ENCODE measurements around the gene RPL15.

RPL15 gene

GRCh38 chr3:23940775-23941174, 23.8 kb downstream of the RPL15 start:
- Histone ChIP-seq H3K9me3 (ENCODE audit: insufficient read depth, low read length) (no peaks in the 10 kb centered on the region), H4K20me1 (ENCODE audit: low read depth, low read length) (no peaks in the 10 kb centered on the region), H3K79me2 (ENCODE audit: insufficient read depth, low read length) (no peaks in the 10 kb centered on the region), H2AFZ (ENCODE audit: low read depth, low read length, severe bottlenecking) (no peak overlapping the region), H3K9ac (ENCODE audit: low read length) (no peak overlapping the region), H3K27me3 (ENCODE audit: low read length) (no peaks in the 10 kb centered on the region), H3K4me3 (ENCODE audit: insufficient read depth, low read length, poor library complexity, severe bottlenecking) (no peak overlapping the region), H3K36me3 (ENCODE audit: low read length) (no peaks in the 10 kb centered on the region), H3K27ac (ENCODE audit: low read depth, low read length) (no peak overlapping the region), H3K4me2 (ENCODE audit: low read depth, low read length, poor library complexity, severe bottlenecking) (no peak overlapping the region), H3F3A (ENCODE audit: insufficient read depth) (peaks cover 9% of the 10 kb centered on the region), H3K9me2 (replicated peaks; ENCODE audit: insufficient read depth, low read length) (no peaks in the 10 kb centered on the region)
- TF ChIP-seq EZH2phosphoT487 (conservative IDR thresholded peaks at IDR 0.05; ENCODE audit: low read length), result no peak
- TF ChIP-seq, protein P1, sequence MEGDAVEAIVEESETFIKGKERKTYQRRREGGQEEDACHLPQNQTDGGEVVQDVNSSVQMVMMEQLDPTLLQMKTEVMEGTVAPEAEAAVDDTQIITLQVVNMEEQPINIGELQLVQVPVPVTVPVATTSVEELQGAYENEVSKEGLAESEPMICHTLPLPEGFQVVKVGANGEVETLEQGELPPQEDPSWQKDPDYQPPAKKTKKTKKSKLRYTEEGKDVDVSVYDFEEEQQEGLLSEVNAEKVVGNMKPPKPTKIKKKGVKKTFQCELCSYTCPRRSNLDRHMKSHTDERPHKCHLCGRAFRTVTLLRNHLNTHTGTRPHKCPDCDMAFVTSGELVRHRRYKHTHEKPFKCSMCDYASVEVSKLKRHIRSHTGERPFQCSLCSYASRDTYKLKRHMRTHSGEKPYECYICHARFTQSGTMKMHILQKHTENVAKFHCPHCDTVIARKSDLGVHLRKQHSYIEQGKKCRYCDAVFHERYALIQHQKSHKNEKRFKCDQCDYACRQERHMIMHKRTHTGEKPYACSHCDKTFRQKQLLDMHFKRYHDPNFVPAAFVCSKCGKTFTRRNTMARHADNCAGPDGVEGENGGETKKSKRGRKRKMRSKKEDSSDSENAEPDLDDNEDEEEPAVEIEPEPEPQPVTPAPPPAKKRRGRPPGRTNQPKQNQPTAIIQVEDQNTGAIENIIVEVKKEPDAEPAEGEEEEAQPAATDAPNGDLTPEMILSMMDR (IDR thresholded peaks at IDR 0.05; ENCODE audit: insufficient read depth, low read length, poor library complexity, severe bottlenecking), result no peak

GRCh38 chr3:23941440-23941839, 24.5 kb downstream of the RPL15 start:
- TF ChIP-seq, protein P1 (IDR thresholded peaks at IDR 0.05; ENCODE audit: insufficient read depth, low read length, poor library complexity, severe bottlenecking), result no peak
- TF ChIP-seq EZH2phosphoT487 (conservative IDR thresholded peaks at IDR 0.05; ENCODE audit: low read length), result no peak

GRCh38 chr3:23942546-23942945, 25.6 kb downstream of the RPL15 start:
- Histone ChIP-seq H3K9me2 (replicated peaks; ENCODE audit: insufficient read depth, low read length) (no peaks in the 10 kb centered on the region), H3K9ac (ENCODE audit: low read length) (no peak overlapping the region), H2AFZ (ENCODE audit: low read depth, low read length, severe bottlenecking) (no peak overlapping the region), H4K20me1 (ENCODE audit: low read depth, low read length) (no peaks in the 10 kb centered on the region), H3K36me3 (ENCODE audit: low read length) (no peaks in the 10 kb centered on the region), H3F3A (ENCODE audit: insufficient read depth) (peaks cover 16% of the 10 kb centered on the region), H3K4me2 (ENCODE audit: low read depth, low read length, poor library complexity, severe bottlenecking) (no peak overlapping the region), H3K27ac (ENCODE audit: low read depth, low read length) (no peak overlapping the region), H3K9me3 (ENCODE audit: insufficient read depth, low read length) (no peaks in the 10 kb centered on the region), H3K79me2 (ENCODE audit: insufficient read depth, low read length) (no peaks in the 10 kb centered on the region), H3K27me3 (ENCODE audit: low read length) (no peaks in the 10 kb centered on the region), H3K4me3 (ENCODE audit: insufficient read depth, low read length, poor library complexity, severe bottlenecking) (no peak overlapping the region)
- TF ChIP-seq, protein P1 (IDR thresholded peaks at IDR 0.05; ENCODE audit: insufficient read depth, low read length, poor library complexity, severe bottlenecking), result no peak
- TF ChIP-seq EZH2phosphoT487 (conservative IDR thresholded peaks at IDR 0.05; ENCODE audit: low read length), result no peak

More at GRCh38 chr3:23941440-23941839, 24.5 kb downstream of the RPL15 start:
- Histone ChIP-seq H3K9me3 (ENCODE audit: insufficient read depth, low read length) (no peaks in the 10 kb centered on the region), H3K4me3 (ENCODE audit: insufficient read depth, low read length, poor library complexity, severe bottlenecking) (no peak overlapping the region), H3K79me2 (ENCODE audit: insufficient read depth, low read length) (no peaks in the 10 kb centered on the region), H3K36me3 (ENCODE audit: low read length) (no peaks in the 10 kb centered on the region), H3K9me2 (replicated peaks; ENCODE audit: insufficient read depth, low read length) (no peaks in the 10 kb centered on the region), H4K20me1 (ENCODE audit: low read depth, low read length) (no peaks in the 10 kb centered on the region), H3K4me2 (ENCODE audit: low read depth, low read length, poor library complexity, severe bottlenecking) (no peak overlapping the region), H3F3A (ENCODE audit: insufficient read depth) (peaks cover 10% of the 10 kb centered on the region), H2AFZ (ENCODE audit: low read depth, low read length, severe bottlenecking) (no peak overlapping the region), H3K27ac (ENCODE audit: low read depth, low read length) (no peak overlapping the region), H3K27me3 (ENCODE audit: low read length) (no peaks in the 10 kb centered on the region), H3K9ac (ENCODE audit: low read length) (no peak overlapping the region)

Measured in SU-DHL-6 (cell line).